ENCODE results near the gene DCDC2B. TPM values are rescaled to one million over a fixed set of nuclear protein-coding genes. Genes with fewer than 3 reads are reported as not detected.
A peak's percentile ranks its signal among the peaks of the same experiment; 100 is the strongest.

The DCDC2B gene
- total RNA-seq, 1 experiment from 2014 or later, result not detected

DNA sequence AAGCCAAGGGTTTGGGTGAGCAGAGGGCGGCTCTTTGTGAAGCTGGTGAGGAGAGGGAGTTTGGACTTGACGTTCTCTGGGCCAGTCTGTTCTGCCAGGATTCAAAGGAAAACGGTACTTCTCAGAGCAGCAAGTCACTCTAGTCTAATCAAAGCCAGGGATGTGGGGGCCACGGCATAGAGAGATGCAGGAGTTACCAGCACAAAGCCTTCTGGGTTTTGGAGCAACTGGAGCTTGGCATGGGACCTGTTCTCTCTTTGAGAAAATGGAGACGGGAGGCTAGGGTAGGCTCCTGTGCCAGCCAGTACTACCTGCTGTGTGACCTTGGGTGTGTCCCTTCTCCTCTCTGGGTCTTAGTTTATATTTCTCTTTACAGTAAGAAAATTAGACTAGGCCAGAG, 27.3 kb upstream of the DCDC2B start:
- no peak overlapping the region for H2BK120ac ChIP-seq (ENCODE audit: low read depth, low read length, poor library complexity, severe bottlenecking)
- Mint-ChIP-seq H3K4me1 (peaks cover 28 to 33% of the 10 kb centered on the region in 2 experiments), H3K9me3 (no peaks in the 10 kb centered on the region), H3K27ac (peak overlapping the region in 2 of 3 experiments; percentile 4 to 75; a peak in 2 of 7 replicates), H3K27me3 (ENCODE audit: low read depth) (no peaks in the 10 kb centered on the region), H3K36me3 (ENCODE audit: insufficient read depth in 1 of 3, low read depth in 3 of 3) (peaks cover 41 to 59% (median 54%) of the 10 kb centered on the region in 3 experiments), H3K4me3 (peak overlapping the region; percentile 92; a peak in 4 of 5 replicates)
- DNase-seq, result no peak
- H3T11ph ChIP-seq (ENCODE audit: low read length), result no peak overlapping the region
- H4K91ac ChIP-seq (ENCODE audit: insufficient read length, low read depth, low read length), result no peak overlapping the region
- H2BK20ac ChIP-seq (ENCODE audit: low read depth, low read length, poor library complexity, severe bottlenecking), result no peak overlapping the region
- no peak overlapping the region for H3K9ac ChIP-seq (ENCODE audit: extremely low read depth, insufficient read length, low read length)
- H3K14ac ChIP-seq (ENCODE audit: insufficient read depth, low read length), result no peak overlapping the region
- H2AK5ac ChIP-seq (ENCODE audit: insufficient read length, low read length), result no peak overlapping the region
- no peak overlapping the region for H3K27ac ChIP-seq (ENCODE audit: insufficient read length, low read depth, low read length)
- H3K18ac ChIP-seq (ENCODE audit: insufficient read length, low read depth, low read length), result no peak overlapping the region
- no peaks in the 10 kb centered on the region for H3K9me3 ChIP-seq (ENCODE audit: control insufficient read depth, low read depth, low read length)
- H3K27me3 ChIP-seq (ENCODE audit: insufficient read depth, low read length), result no peaks in the 10 kb centered on the region
- no peak overlapping the region for H2AFZ ChIP-seq (ENCODE audit: low read length)
- peaks cover 4% of the 10 kb centered on the region; the same call in 1 of the 2 replicates for H3K79me2 ChIP-seq (ENCODE audit: insufficient read depth, low read length)
- no peak overlapping the region for H4K5ac ChIP-seq (ENCODE audit: insufficient read length, low read depth, low read length)
- H4K20me1 ChIP-seq (ENCODE audit: control insufficient read depth, insufficient read depth, insufficient read length), result no peaks in the 10 kb centered on the region
- H2BK15ac ChIP-seq (ENCODE audit: low read depth, low read length), result no peak overlapping the region
- no peak overlapping the region for H2BK5ac ChIP-seq (ENCODE audit: insufficient read length, low read length)
- peaks cover 6% of the 10 kb centered on the region for H3K79me1 ChIP-seq (ENCODE audit: insufficient read depth, low read depth, low read length, poor library complexity, severe bottlenecking)
- no peak overlapping the region for H2BK12ac ChIP-seq (ENCODE audit: insufficient read length, low read depth, low read length)
- TF ChIP-seq, protein P1, sequence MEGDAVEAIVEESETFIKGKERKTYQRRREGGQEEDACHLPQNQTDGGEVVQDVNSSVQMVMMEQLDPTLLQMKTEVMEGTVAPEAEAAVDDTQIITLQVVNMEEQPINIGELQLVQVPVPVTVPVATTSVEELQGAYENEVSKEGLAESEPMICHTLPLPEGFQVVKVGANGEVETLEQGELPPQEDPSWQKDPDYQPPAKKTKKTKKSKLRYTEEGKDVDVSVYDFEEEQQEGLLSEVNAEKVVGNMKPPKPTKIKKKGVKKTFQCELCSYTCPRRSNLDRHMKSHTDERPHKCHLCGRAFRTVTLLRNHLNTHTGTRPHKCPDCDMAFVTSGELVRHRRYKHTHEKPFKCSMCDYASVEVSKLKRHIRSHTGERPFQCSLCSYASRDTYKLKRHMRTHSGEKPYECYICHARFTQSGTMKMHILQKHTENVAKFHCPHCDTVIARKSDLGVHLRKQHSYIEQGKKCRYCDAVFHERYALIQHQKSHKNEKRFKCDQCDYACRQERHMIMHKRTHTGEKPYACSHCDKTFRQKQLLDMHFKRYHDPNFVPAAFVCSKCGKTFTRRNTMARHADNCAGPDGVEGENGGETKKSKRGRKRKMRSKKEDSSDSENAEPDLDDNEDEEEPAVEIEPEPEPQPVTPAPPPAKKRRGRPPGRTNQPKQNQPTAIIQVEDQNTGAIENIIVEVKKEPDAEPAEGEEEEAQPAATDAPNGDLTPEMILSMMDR (conservative IDR thresholded peaks at IDR 0.05), result no peak
- no peak overlapping the region for H3K4me2 ChIP-seq (ENCODE audit: insufficient read depth, insufficient read length, low read length)
- no peak overlapping the region for H3K4ac ChIP-seq (ENCODE audit: low read depth, low read length)
- no peak overlapping the region for H3K56ac ChIP-seq (ENCODE audit: insufficient read length, low read depth, low read length)
- peaks cover 7% of the 10 kb centered on the region for H3K23me2 ChIP-seq (ENCODE audit: insufficient read length, low read depth, low read length, poor library complexity, severe bottlenecking)
- H4K8ac ChIP-seq (replicated peaks; ENCODE audit: insufficient read length, low read depth, low read length), result no peak overlapping the region
- no CpG with 5 or more reads among the region's 5 CpGs for WGBS (ENCODE audit: extremely low coverage, insufficient read length, low lambda C conversion rate)
- peaks cover 6% of the 10 kb centered on the region for H3K4me1 ChIP-seq (ENCODE audit: insufficient read depth, low read length)
- no peak overlapping the region for H3K23ac ChIP-seq (ENCODE audit: insufficient read length, low read depth, low read length)
